Astrocyte (in vitro differentiated cells and primary cell): ENCODE results near the gene NCAM1. TPM values are rescaled to one million over a fixed set of nuclear protein-coding genes. Genes with fewer than 3 reads are reported as not detected.

Experiments
- DNase-seq: peaks from one replicate; pipeline ENCODE4 v3.0.0-alpha.2; 2010; ENCODE audit warnings: low read depth
- FAIRE-seq: peaks from 2 replicates; lab custom pipeline; 2011; peaks lifted over from hg19 to GRCh38; lab: Jason Lieb, UNC
- H2AFZ ChIP-seq: 2 replicates; pipeline ENCODE4 v1.6.0; 2012; ENCODE audit warnings: low read depth, low read length, inconsistent platforms
- H3K27ac ChIP-seq: 2 replicates; pipeline ENCODE4 v1.5.1; 2011; ENCODE audit warnings: low read depth, low read length, inconsistent platforms
- H3K27me3 ChIP-seq: 2 replicates; pipeline ENCODE4 v1.6.0; 2011; ENCODE audit warnings: low read length, inconsistent platforms; ENCODE audit not compliant: insufficient read depth
- H3K36me3 ChIP-seq: 2 replicates; pipeline ENCODE4 v1.5.1; 2011; ENCODE audit warnings: low read length, inconsistent platforms; ENCODE audit not compliant: insufficient read depth
- H3K4me1 ChIP-seq: 2 replicates; pipeline ENCODE4 v1.5.1; 2011; ENCODE audit warnings: low read length, inconsistent platforms; ENCODE audit not compliant: insufficient read depth
- H3K4me2 ChIP-seq: 2 replicates; pipeline ENCODE4 v1.6.0; 2012; ENCODE audit warnings: low read length, inconsistent platforms
- H3K4me3 ChIP-seq: 2 replicates; pipeline ENCODE4 v1.5.1; 2011; ENCODE audit warnings: low read depth, mild to moderate bottlenecking, low read length, inconsistent platforms; ENCODE audit not compliant: insufficient read depth
- H3K79me2 ChIP-seq: 2 replicates; pipeline ENCODE4 v1.6.0; 2012; ENCODE audit warnings: mild to moderate bottlenecking, low read length, inconsistent platforms; ENCODE audit not compliant: insufficient read depth
- H3K9ac ChIP-seq: 2 replicates; pipeline ENCODE4 v1.6.0; 2012; ENCODE audit warnings: mild to moderate bottlenecking, low read length, inconsistent platforms
- H3K9me3 ChIP-seq: 2 replicates; pipeline ENCODE4 v1.5.1; 2012; ENCODE audit warnings: low read depth, mild to moderate bottlenecking, low read length, inconsistent platforms; ENCODE audit not compliant: insufficient read depth
- H4K20me1 ChIP-seq: 2 replicates; pipeline ENCODE4 v1.6.0; 2012; ENCODE audit warnings: low read length, inconsistent platforms; ENCODE audit not compliant: insufficient read depth
- H3K27ac Mint-ChIP-seq: one replicate; pipeline ENCODE4 v1.8.0; 2021; ENCODE audit warnings: mild to moderate bottlenecking, mixed read lengths; ENCODE audit not compliant: unreplicated experiment
- H3K27me3 Mint-ChIP-seq: one replicate; pipeline ENCODE4 v1.8.0; 2021; ENCODE audit warnings: low read depth, mixed read lengths; ENCODE audit not compliant: unreplicated experiment
- H3K36me3 Mint-ChIP-seq: one replicate; pipeline ENCODE4 v1.8.0; 2021; ENCODE audit warnings: low read depth, mixed read lengths; ENCODE audit not compliant: unreplicated experiment
- H3K4me1 Mint-ChIP-seq: one replicate; pipeline ENCODE4 v1.8.0; 2021; ENCODE audit warnings: low read depth, mixed read lengths; ENCODE audit not compliant: unreplicated experiment
- H3K4me3 Mint-ChIP-seq: one replicate; pipeline ENCODE4 v1.8.0; 2021; ENCODE audit warnings: mild to moderate bottlenecking, moderate library complexity, mixed read lengths; ENCODE audit not compliant: unreplicated experiment
- H3K9me3 Mint-ChIP-seq: one replicate; pipeline ENCODE4 v1.8.0; 2021; ENCODE audit warnings: mild to moderate bottlenecking, mixed read lengths; ENCODE audit not compliant: unreplicated experiment
- EZH2 ChIP-seq: IDR thresholded peaks from 2 replicates; pipeline ENCODE4 v1.6.1; 2012; ENCODE audit warnings: mild to moderate bottlenecking, low read length, inconsistent platforms; ENCODE audit not compliant: insufficient read depth
- total RNA-seq: library from RNA; stranded (reverse); gene quantifications from 2 replicates; pipeline ENCODE4 v1.2.1, GENCODE V29; 2021
- TF ChIP-seq, protein P1 (sequence below): IDR thresholded peaks from 2 replicates; pipeline ENCODE4 v1.5.1; 2011; ENCODE audit warnings: low read depth, mild to moderate bottlenecking, inconsistent platforms, low read length, moderate library complexity; ENCODE audit not compliant: insufficient read depth

NCAM1 gene
- total RNA-seq, 1 donor from 2014 or later: 17.4 TPM

GRCh38 chr11:113022262-113022661 lies 61.0 kb downstream of the NCAM1 start:
- DNase-seq: peak; percentile 45
- Histone ChIP-seq H4K20me1 (no peaks in the 10 kb centered on the region), H3K36me3 (no peaks in the 10 kb centered on the region), H3K9ac (no peak overlapping the region), H3K27me3 (no peaks in the 10 kb centered on the region), H2AFZ (no peak overlapping the region), H3K9me3 (no peaks in the 10 kb centered on the region), H3K27ac (no peak overlapping the region), H3K4me2 (no peak overlapping the region), H3K79me2 (no peaks in the 10 kb centered on the region), H3K4me1 (no peaks in the 10 kb centered on the region), H3K4me3 (no peak overlapping the region)
- FAIRE-seq: no peak
- Mint-ChIP-seq H3K36me3 (no peaks in the 10 kb centered on the region), H3K27ac (no peak overlapping the region), H3K4me1 (peaks cover 14% of the 10 kb centered on the region), H3K9me3 (no peaks in the 10 kb centered on the region), H3K4me3 (no peak overlapping the region), H3K27me3 (no peaks in the 10 kb centered on the region)
- TF ChIP-seq, protein P1, sequence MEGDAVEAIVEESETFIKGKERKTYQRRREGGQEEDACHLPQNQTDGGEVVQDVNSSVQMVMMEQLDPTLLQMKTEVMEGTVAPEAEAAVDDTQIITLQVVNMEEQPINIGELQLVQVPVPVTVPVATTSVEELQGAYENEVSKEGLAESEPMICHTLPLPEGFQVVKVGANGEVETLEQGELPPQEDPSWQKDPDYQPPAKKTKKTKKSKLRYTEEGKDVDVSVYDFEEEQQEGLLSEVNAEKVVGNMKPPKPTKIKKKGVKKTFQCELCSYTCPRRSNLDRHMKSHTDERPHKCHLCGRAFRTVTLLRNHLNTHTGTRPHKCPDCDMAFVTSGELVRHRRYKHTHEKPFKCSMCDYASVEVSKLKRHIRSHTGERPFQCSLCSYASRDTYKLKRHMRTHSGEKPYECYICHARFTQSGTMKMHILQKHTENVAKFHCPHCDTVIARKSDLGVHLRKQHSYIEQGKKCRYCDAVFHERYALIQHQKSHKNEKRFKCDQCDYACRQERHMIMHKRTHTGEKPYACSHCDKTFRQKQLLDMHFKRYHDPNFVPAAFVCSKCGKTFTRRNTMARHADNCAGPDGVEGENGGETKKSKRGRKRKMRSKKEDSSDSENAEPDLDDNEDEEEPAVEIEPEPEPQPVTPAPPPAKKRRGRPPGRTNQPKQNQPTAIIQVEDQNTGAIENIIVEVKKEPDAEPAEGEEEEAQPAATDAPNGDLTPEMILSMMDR: no peak
- no peak for TF ChIP-seq EZH2

- Histone ChIP-seq H3K27me3 (no peaks in the 10 kb centered on the region), H4K20me1 (no peaks in the 10 kb centered on the region), H3K9me3 (no peaks in the 10 kb centered on the region), H3K4me3 (no peak overlapping the region), H3K36me3 (no peaks in the 10 kb centered on the region), H3K4me2 (no peak overlapping the region), H2AFZ (no peak overlapping the region), H3K79me2 (no peaks in the 10 kb centered on the region), H3K4me1 (no peaks in the 10 kb centered on the region), H3K9ac (no peak overlapping the region), H3K27ac (no peak overlapping the region)
- no peaks in the 10 kb centered on the region for H3K27me3 Mint-ChIP-seq
- H3K9me3 Mint-ChIP-seq: no peaks in the 10 kb centered on the region
- H3K36me3 Mint-ChIP-seq: no peaks in the 10 kb centered on the region
- H3K4me1 Mint-ChIP-seq: peaks cover 14% of the 10 kb centered on the region
- TF ChIP-seq, protein P1: no peak
- TF ChIP-seq EZH2: no peak
- no peak overlapping the region for H3K4me3 Mint-ChIP-seq
- DNase-seq (peak; percentile 57), FAIRE-seq (no peak)
- H3K27ac Mint-ChIP-seq: no peak overlapping the region
These were observed 62.0 kb downstream of the NCAM1 start for GRCh38 chr11:113023228-113023627.

DNA sequence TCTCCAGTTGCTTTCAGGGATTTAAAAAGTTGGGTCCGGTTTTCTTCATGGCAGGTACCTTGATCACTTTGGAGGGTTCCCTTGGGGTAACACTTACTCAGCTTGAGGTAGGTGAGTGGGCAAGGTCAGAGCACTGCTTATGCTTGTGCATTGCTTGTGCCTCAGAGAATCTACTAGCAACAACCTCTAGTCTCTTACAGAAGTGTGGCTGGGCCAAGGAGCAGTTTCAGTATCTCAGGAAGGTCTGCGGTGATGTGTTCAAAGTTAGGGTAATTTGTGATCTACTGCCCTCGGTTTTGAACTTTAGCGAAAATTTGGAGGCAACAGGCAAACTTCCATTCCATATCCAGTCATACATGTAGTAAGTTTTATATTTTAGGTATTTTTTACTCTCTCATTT lies 62.8 kb downstream of the NCAM1 start:
- H3K36me3 ChIP-seq: no peaks in the 10 kb centered on the region
- H2AFZ ChIP-seq: no peak overlapping the region
- no peaks in the 10 kb centered on the region for H3K4me1 ChIP-seq
- no peak overlapping the region for H3K27ac Mint-ChIP-seq
- H3K36me3 Mint-ChIP-seq: no peaks in the 10 kb centered on the region
- H3K4me3 Mint-ChIP-seq: no peak overlapping the region
- no peaks in the 10 kb centered on the region for H3K9me3 ChIP-seq
- no peaks in the 10 kb centered on the region for H3K79me2 ChIP-seq
- H3K4me1 Mint-ChIP-seq: peaks cover 14% of the 10 kb centered on the region
- no peak for TF ChIP-seq EZH2
- TF ChIP-seq, protein P1: no peak
- FAIRE-seq (no peak), DNase-seq (no peak)
- no peak overlapping the region for H3K4me2 ChIP-seq
- no peak overlapping the region for H3K4me3 ChIP-seq
- H3K27me3 ChIP-seq: no peaks in the 10 kb centered on the region
- no peaks in the 10 kb centered on the region for H3K27me3 Mint-ChIP-seq
- no peak overlapping the region for H3K9ac ChIP-seq
- no peak overlapping the region for H3K27ac ChIP-seq
- H3K9me3 Mint-ChIP-seq: no peaks in the 10 kb centered on the region
- H4K20me1 ChIP-seq: no peaks in the 10 kb centered on the region
